NCI-H2196 (cell line): ENCODE measurements around the gene ZMYM2.

Experiments
- DNase-seq: peaks from one replicate; lab custom pipeline; 2025; ENCODE audit not compliant: unreplicated experiment; lab: John Stamatoyannopoulos, UW

Gene ZMYM2

GRCh38 chr13:20102525-20103180 is 144.1 kb downstream of the ZMYM2 start:
- DNase-seq, result no peak

GRCh38 chr13:20105161-20105689 is 146.7 kb downstream of the ZMYM2 start:
- no peak for DNase-seq

GRCh38 chr13:20106742-20107141 is 148.2 kb downstream of the ZMYM2 start:
- DNase-seq, result no peak

- no peak for DNase-seq
Measured at GRCh38 chr13:20109037-20109436, 150.5 kb downstream of the ZMYM2 start.

- no peak for DNase-seq
Measured at GRCh38 chr13:20114066-20114610, 155.6 kb downstream of the ZMYM2 start.

- DNase-seq, result no peak
Measured at GRCh38 chr13:20116213-20116612, 157.7 kb downstream of the ZMYM2 start.

- DNase-seq, result peak; percentile 36
Measured at GRCh38 chr13:20118268-20119140, 160.0 kb downstream of the ZMYM2 start.

GRCh38 chr13:20119960-20120359 is 161.4 kb downstream of the ZMYM2 start:
- no peak for DNase-seq

- no peak for DNase-seq
Measured at GRCh38 chr13:20121159-20121525, 162.6 kb downstream of the ZMYM2 start.

GRCh38 chr13:20124303-20124702 is 165.8 kb downstream of the ZMYM2 start:
- DNase-seq, result no peak

- no peak for DNase-seq
Measured at GRCh38 chr13:20125129-20125782, 166.7 kb downstream of the ZMYM2 start.

GRCh38 chr13:20125783-20126165 is 167.2 kb downstream of the ZMYM2 start:
- no peak for DNase-seq

- no peak for DNase-seq
Measured at GRCh38 chr13:20126541-20127261, 168.2 kb downstream of the ZMYM2 start.

- DNase-seq, result no peak
Measured at GRCh38 chr13:20127262-20127561, 168.7 kb downstream of the ZMYM2 start.

GRCh38 chr13:20127562-20128458 is 169.3 kb downstream of the ZMYM2 start:
- no peak for DNase-seq

GRCh38 chr13:20128459-20128931 is 170.0 kb downstream of the ZMYM2 start:
- no peak for DNase-seq

GRCh38 chr13:20129076-20129475 is 170.5 kb downstream of the ZMYM2 start:
- no peak for DNase-seq

GRCh38 chr13:20130012-20130411 is 171.5 kb downstream of the ZMYM2 start:
- no peak for DNase-seq

GRCh38 chr13:20130652-20131051 is 172.1 kb downstream of the ZMYM2 start:
- DNase-seq, result no peak
